SH-SY5Y (cell line): ENCODE results near the gene TRAF5.

Experiments used
- GATA2 ChIP-seq: IDR thresholded peaks from 2 replicates; pipeline ENCODE4 v1.6.1; 2011; ENCODE audit warnings: mild to moderate bottlenecking, low read depth, low read length
- GATA3 ChIP-seq: IDR thresholded peaks from 2 replicates; pipeline ENCODE4 v1.6.1; 2011; ENCODE audit warnings: low read depth, mild to moderate bottlenecking, low read length, moderate library complexity

TRAF5 gene, protein sequence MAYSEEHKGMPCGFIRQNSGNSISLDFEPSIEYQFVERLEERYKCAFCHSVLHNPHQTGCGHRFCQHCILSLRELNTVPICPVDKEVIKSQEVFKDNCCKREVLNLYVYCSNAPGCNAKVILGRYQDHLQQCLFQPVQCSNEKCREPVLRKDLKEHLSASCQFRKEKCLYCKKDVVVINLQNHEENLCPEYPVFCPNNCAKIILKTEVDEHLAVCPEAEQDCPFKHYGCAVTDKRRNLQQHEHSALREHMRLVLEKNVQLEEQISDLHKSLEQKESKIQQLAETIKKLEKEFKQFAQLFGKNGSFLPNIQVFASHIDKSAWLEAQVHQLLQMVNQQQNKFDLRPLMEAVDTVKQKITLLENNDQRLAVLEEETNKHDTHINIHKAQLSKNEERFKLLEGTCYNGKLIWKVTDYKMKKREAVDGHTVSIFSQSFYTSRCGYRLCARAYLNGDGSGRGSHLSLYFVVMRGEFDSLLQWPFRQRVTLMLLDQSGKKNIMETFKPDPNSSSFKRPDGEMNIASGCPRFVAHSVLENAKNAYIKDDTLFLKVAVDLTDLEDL

DNA sequence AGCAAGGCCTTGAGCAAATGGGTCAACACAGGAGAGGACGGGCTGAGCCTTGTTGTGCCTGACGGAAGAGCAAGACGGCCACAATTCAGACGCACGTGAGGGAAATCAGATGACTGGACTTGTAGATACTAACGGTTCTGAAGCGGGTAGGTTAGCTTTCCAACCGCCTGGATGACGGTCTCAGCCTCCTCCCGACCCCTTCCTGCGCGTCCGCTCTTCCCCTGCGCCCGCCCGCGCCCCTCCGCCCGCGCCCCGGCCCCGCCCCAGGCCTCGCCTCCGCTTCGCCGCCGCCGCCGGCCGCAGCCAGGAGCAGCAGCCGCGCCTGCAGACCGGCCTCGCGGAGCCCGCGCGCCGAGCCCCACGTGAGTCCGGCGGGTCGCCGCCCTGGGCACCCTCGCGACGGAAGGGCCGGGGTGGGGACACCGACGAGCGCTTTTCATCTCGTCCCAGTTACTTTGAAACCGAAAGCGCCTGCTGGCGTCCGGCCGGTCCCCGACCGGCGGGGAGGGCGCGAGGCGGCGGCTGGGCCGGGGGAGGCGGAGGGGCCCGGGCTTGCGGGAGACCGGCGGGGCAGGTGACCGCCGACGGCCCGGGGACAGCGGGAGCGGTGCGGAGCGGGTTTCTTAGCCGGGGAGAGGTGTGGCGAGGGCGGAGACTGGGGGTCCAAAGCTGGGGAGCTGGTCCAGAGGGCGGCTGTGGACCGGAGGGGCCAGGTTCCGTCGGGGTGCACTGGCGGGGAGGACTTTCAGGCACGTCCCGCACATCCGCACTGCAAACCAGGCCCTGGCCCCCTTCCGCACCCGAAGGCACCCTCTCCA lies at the start of gene TRAF5:
TRAF5 (plus strand) TSS at position 306 of the 818 bp plus-strand sequence. CDS start 26,407 bp downstream, outside the sequence.
- TF ChIP-seq GATA2 (no peak), GATA3 (no peak)

DNA sequence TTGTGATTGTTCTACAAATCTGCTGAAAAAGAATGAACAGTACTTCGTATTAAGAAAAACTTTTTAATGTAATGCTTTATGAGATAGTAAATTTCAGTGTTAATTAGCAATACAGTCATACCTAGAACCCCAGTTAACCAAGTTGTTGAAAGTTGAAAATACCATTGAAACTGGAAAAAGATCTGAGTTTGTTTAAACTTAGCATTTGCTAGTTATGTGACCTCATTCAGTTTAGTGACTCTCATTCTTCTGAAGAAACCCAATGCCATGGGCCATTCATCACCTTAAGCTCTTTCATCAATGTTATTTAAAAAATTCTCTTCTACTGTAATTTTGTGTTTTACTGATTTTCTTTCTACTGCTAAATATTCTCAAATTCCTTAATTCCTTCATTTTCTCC lies 47.3 kb upstream of the TRAF5 start:
- TF ChIP-seq GATA2 (no peak), GATA3 (no peak)

DNA sequence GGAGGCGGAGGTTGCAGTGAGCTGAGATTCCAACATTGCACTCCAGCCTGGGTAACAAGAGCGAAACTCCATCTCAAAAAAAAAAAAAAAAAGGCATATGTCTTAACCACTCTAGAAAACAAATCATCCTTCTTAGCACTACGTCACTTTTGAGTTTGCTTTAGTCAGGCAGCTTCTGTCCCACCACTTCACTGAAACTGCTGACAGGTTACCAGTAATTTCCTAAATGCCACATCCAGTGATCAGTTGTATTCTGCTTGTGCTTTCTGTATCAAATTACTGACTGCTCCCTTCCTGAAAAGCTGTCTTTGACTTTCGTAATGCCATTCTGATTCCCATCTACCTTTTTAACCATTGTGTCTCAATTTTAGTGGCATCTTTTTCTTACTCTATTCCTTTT lies 45.7 kb upstream of the TRAF5 start:
- TF ChIP-seq GATA3 (no peak), GATA2 (no peak)

DNA sequence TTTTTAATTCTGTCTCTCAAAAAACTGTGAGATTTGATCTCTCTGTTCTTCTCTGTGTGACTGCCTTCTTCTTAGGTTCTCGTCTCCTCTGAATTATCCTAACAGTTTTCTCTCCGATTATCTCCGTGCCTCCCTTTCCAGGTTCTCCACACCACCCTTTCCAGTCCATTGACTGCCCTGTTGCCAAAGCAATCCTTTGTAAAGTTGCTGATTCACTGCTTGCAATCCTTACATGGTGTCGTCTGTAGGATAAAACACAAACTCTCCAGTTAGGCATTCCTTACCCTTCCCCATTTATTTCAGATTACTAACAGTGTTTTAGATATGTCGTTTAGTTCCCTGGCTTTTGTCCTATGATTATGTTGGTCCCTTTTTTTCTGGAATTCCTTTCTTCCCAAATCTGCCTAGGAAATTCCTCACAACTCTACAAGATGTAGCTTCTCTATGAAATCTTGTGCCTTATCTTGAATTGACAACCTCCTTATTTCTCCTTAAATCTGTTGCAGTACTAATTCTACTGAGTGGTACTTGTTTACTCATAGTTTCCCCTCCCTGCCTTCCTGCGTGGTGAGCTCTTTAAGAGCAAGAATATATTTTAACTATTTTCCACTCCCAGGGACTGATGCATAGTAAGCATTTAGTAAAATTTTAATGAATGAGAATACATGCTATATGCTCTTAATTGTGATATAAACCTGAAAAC lies 45.2 kb upstream of the TRAF5 start:
- TF ChIP-seq GATA2 (no peak), GATA3 (no peak)

DNA sequence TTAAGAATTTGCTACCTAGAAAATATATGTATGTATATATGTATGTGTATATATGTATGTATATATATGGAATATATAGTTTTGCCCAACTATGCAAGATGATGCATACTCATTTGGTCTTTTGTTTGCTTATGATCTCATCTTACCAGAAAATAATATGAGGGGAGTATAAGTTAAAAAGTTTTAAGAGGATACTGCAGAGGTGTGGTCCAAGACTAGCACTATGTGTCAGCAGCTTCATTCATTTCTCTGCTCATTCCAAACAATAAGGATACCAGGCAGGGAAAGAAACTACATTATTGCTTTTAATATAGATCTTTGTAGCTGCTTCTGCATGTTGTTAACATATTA lies 44.6 kb upstream of the TRAF5 start:
- no peak for TF ChIP-seq GATA3
- no peak for TF ChIP-seq GATA2

DNA sequence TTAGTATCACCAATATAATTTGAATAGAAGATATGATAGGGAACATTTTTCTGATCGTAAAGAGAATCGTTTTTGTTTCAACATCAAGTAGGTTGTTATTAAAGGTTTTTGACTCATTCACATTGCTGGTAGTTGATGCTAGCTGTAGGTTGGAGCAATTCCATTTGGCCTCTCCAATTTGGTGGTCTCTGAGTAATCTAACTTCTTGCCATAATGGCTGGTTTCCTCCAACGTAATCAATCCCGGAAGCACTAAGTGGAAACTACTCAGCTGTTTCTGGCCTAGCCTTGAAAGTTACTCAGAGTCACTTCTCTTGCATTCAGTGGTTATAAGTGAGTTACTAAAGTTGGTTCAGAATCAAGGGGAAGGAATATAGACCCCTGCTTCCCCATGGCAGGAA lies 41.4 kb upstream of the TRAF5 start:
- TF ChIP-seq GATA3 (no peak), GATA2 (no peak)

DNA sequence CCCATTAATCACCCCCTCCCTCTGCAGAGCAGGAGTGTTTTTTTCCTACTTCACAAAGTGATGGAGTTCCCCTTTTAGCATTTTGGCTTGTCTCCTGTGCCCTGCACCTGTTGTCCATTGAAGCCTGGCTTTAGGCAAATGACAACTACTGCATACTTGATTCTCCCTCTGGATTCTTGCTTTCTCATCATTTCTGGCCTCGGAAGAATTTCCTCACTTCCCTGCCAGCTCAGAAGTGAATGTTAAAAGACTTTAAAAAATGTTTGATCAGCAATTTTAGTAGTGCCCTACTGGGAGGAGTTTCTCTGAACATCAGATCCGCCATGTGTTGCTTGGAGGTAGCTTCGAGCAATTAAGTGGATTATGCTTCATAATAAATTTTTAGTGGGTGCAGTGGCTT lies 39.4 kb upstream of the TRAF5 start:
- TF ChIP-seq GATA2 (no peak), GATA3 (no peak)

DNA sequence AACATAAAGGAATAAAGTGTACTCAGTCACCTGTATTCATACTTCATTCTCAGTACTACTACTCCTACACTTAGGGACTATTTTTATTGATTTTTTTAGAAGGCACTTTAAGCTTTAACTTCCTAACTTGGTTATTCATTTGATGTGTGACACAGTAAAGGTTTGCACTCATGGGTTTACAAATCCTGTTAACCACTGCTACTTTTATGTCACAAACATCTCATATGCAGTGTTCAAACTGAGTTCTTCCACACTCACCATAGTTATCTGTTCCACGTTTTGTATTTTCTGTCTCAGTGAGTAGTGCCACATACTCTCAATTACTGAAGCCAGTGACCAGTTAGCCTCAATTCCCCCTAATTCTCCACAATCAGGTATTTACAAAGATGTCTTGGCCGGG lies 34.2 kb upstream of the TRAF5 start:
- TF ChIP-seq GATA2 (no peak), GATA3 (no peak)

DNA sequence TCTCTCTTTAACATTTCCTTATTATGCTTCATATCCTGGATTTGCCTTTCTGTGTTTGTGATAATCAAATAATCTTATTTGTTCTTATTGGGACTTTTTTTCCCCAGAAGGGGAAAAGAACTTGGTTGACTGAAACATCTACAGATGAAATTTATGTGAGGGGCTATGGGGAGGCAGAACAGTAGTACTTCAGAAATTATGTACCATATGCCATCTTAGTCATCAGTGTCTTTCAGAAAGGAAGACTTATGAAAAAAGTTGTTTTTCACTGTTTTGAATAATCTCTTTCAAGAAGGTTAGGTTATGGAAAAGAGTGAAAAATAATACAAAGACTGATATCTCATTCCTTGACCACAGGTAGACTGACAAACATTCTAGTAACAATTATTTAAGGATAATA lies 30.2 kb upstream of the TRAF5 start:
- TF ChIP-seq GATA3 (no peak), GATA2 (no peak)

DNA sequence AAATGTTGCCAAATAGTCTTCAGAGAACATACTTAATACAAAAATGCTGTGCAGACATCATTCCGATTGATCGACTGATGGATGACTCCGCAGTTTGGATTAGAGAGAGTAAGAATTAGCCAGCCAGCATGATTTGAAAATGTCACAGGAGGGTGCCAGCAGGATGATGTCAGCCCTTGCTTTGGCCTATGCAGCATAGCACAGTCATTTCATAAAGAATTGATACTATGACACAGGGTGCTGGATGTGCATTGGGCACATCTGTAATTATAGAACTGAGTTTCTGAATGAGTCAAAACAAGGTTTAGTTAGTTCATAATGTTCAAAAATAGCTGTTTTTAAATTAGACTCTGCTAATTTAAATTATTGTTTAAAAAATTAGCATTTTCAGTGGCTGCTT lies 21.6 kb upstream of the TRAF5 start:
- TF ChIP-seq GATA3: no peak
- TF ChIP-seq GATA2: no peak

DNA sequence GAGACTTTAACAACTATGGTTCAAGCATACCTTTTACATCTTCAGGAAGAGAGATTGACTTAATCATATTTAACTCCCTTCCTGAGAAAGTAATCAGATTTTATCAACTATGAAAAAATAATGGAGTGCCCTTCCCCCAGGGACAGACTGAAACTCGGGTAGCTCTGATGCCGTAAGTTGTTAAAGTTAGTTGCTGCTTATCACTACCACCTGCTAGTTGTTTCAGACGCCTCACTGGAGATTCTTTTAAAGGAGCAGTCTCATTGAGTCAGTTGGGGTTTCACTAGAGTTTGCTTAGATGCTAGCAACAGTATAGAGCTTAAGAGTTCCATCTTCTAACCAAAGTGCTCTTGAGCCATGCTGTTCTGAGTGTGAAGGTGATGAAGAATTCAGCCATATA lies 17.0 kb upstream of the TRAF5 start:
- no peak for TF ChIP-seq GATA2
- TF ChIP-seq GATA3: no peak

DNA sequence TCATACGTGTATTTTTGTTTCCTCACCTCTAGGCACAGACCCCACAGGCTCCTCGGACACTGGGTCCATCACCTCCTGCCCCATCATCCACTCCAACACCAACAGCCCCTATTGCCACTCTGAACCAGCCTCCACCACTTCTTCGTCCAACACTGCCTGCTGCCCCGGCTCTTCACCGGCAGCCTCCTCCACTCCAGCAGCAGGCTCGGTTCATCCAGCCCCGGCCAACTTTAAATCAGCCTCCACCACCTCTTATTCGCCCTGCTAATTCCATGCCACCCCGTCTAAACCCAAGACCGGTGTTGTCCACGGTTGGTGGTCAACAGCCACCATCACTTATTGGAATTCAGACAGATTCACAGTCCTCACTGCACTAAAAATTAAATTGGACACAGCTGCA lies 13.2 kb upstream of the TRAF5 start:
- no peak for TF ChIP-seq GATA3
- no peak for TF ChIP-seq GATA2

DNA sequence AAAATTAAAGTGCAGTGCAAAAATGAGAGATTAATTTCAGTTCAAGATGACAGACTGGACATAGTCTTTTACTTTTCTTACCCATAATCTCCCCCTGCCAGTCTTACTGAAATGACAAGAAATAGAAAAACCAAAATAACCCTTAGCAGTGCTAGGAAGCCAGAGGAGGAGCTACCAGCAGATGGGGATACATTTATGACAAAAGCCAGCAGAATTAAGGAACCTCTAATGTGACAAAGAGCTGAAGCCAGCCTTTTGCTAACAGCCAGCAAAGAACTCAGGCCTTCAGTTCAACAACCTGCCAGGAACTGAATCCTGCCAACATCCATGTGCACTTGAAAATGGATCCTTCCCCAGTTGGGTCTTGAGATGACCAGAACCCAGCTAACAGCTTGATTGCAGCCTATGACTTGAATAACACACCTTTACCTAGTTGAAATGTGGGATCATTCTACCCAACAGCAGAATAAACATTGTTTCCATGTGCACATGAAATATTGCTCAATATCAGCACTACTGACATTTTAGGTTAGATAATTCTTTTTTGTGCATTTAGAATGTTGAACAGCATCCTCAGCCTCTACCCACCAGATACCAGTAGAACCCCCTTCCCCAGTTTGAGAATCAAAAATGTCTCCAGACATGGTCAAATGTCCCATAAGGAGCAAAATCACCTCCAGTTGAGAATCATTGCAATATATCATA lies 7.9 kb upstream of the TRAF5 start:
- no peak for TF ChIP-seq GATA3
- no peak for TF ChIP-seq GATA2
